Measurements from ENCODE around the gene GABRA6. TPM values are rescaled to one million over a fixed set of nuclear protein-coding genes. Genes with fewer than 3 reads are reported as not detected.

The GABRA6 gene
- polyA plus RNA-seq (2011; rRNA removed) = not detected in 2 replicates
- polyA plus RNA-seq (2012; cell fraction: cytosol; rRNA removed) = not detected in 2 replicates
- polyA plus RNA-seq (2012; cell fraction: nucleus; rRNA removed) = not detected in 2 replicates
- polyA plus RNA-seq (2017; fragmentation: RNase III; extraction: RNeasy Plus Mini Kit Qiagen cat#74134 plus additional on column Dnase treatment) = not detected in 3 replicates
- not detected in 2 replicates for polyA minus RNA-seq (2011; rRNA and poly(A)+ RNA removed)

DNA sequence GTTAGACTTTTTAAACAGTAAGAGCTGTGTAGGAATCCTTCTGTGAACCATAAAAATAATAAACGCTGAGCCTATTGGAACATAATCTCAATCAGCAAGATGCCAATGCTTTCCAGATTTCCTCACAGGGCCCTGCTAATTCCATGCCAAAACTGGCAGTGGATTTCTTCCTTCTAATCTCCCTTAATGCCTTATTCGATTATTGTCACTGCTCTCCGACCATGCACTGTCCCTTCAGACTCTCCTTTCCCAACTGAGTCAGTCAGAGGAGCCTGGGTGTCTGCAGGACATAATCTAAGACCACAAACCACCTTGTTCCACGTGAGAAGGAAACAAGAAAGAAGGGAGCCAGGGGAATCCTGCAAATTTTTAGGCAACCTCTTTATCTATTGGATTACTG lies at the start of gene GABRA6:
Gene GABRA6 (plus strand): TSS at position 261 of the 400 bp plus-strand sequence. CDS start 269 bp downstream, outside the sequence.
- Histone ChIP-seq H3K4me3 (no peak within 1 kb of the TSS), H3K9me3 (no peaks in the 10 kb centered on the region), H3K27ac (no peak within 1 kb of the TSS), H3K4me2 (no peak within 1 kb of the TSS), H3K4me1 (no peaks in the 10 kb centered on the region)
- TF ChIP-seq MAFK (IDR thresholded peaks at IDR 0.05; ENCODE audit: partially characterized antibody) (no peak), HOXA7 (CRISPR knock-in tag; IDR thresholded peaks at IDR 0.05) (no peak), EHMT2 (IDR thresholded peaks at IDR 0.05; ENCODE audit: low read depth) (no peak), KDM5A (IDR thresholded peaks at IDR 0.05) (no peak), TFCP2L1 (CRISPR knock-in tag; IDR thresholded peaks at IDR 0.05) (no peak), EP300 (IDR thresholded peaks at IDR 0.05) (no peak), RARB (CRISPR knock-in tag; IDR thresholded peaks at IDR 0.05) (no peak), CBX2 (IDR thresholded peaks at IDR 0.05; ENCODE audit: borderline replicate concordance, low read depth) (no peak), NPAS2 (CRISPR knock-in tag; IDR thresholded peaks at IDR 0.05; ENCODE audit: borderline replicate concordance) (no peak), HEYL (CRISPR knock-in tag; IDR thresholded peaks at IDR 0.05) (no peak), JUNB (IDR thresholded peaks at IDR 0.05) (no peak), MYC (IDR thresholded peaks at IDR 0.05; ENCODE audit: borderline replicate concordance, low read length) (no peak), GATA3 (IDR thresholded peaks at IDR 0.05; ENCODE audit: borderline replicate concordance) (no peak), PHF8 (IDR thresholded peaks at IDR 0.05; ENCODE audit: borderline replicate concordance, low read depth) (no peak), SREBF2 (IDR thresholded peaks at IDR 0.05) (no peak)
- TF ChIP-seq, protein P1, sequence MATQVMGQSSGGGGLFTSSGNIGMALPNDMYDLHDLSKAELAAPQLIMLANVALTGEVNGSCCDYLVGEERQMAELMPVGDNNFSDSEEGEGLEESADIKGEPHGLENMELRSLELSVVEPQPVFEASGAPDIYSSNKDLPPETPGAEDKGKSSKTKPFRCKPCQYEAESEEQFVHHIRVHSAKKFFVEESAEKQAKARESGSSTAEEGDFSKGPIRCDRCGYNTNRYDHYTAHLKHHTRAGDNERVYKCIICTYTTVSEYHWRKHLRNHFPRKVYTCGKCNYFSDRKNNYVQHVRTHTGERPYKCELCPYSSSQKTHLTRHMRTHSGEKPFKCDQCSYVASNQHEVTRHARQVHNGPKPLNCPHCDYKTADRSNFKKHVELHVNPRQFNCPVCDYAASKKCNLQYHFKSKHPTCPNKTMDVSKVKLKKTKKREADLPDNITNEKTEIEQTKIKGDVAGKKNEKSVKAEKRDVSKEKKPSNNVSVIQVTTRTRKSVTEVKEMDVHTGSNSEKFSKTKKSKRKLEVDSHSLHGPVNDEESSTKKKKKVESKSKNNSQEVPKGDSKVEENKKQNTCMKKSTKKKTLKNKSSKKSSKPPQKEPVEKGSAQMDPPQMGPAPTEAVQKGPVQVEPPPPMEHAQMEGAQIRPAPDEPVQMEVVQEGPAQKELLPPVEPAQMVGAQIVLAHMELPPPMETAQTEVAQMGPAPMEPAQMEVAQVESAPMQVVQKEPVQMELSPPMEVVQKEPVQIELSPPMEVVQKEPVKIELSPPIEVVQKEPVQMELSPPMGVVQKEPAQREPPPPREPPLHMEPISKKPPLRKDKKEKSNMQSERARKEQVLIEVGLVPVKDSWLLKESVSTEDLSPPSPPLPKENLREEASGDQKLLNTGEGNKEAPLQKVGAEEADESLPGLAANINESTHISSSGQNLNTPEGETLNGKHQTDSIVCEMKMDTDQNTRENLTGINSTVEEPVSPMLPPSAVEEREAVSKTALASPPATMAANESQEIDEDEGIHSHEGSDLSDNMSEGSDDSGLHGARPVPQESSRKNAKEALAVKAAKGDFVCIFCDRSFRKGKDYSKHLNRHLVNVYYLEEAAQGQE (IDR thresholded peaks at IDR 0.05) = no peak
- TF ChIP-seq, protein P2, sequence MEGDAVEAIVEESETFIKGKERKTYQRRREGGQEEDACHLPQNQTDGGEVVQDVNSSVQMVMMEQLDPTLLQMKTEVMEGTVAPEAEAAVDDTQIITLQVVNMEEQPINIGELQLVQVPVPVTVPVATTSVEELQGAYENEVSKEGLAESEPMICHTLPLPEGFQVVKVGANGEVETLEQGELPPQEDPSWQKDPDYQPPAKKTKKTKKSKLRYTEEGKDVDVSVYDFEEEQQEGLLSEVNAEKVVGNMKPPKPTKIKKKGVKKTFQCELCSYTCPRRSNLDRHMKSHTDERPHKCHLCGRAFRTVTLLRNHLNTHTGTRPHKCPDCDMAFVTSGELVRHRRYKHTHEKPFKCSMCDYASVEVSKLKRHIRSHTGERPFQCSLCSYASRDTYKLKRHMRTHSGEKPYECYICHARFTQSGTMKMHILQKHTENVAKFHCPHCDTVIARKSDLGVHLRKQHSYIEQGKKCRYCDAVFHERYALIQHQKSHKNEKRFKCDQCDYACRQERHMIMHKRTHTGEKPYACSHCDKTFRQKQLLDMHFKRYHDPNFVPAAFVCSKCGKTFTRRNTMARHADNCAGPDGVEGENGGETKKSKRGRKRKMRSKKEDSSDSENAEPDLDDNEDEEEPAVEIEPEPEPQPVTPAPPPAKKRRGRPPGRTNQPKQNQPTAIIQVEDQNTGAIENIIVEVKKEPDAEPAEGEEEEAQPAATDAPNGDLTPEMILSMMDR (IDR thresholded peaks at IDR 0.05) = no peak
- TF ChIP-seq, protein P3, sequence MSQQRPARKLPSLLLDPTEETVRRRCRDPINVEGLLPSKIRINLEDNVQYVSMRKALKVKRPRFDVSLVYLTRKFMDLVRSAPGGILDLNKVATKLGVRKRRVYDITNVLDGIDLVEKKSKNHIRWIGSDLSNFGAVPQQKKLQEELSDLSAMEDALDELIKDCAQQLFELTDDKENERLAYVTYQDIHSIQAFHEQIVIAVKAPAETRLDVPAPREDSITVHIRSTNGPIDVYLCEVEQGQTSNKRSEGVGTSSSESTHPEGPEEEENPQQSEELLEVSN (IDR thresholded peaks at IDR 0.05; ENCODE audit: borderline replicate concordance, low read depth) = no peak
- ChIA-PET POLR2A (no interaction called here), CTCF (no interaction called here)
- DNase-seq (ENCODE audit: low read depth in 1 of 2, low spot score in 1 of 2) (no peak), FAIRE-seq (no peak), ATAC-seq (no peak)
- WGBS (ENCODE audit: missing lambda C conversion rate) = 10% methylated on average over 4 of the region's 4 CpGs

DNA sequence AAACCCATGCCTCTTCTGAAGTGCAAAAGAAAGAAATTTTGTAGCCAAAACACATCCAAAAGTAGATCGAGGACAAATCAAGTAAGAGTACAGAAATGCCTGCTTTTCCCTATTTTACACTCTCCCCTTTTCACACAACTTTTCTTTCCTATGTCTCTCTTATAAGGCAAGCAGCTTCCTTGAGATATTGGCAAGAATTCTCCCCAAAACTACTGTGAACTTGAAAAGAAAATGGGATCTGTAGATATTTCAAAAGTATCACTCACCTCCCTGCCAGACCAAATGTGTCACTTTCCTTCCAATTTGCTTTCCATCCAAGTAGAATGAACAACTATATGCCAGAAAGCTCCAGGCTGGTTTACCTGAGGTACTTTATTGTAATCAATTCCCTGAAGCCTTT lies 47.9 kb upstream of the GABRA6 start:
- POLR2A ChIA-PET = no interaction called here
- no peak for FAIRE-seq

More for the DNA sequence above, 47.9 kb upstream of the GABRA6 start:
- H3K9me3 ChIP-seq = no peaks in the 10 kb centered on the region
- no peak for DNase-seq (ENCODE audit: low read depth in 1 of 2, low spot score in 1 of 2)
- 0% methylated on average over 1 of the region's 1 CpG for WGBS (ENCODE audit: missing lambda C conversion rate)
- no peak overlapping the region for H3K4me3 ChIP-seq
- H3K4me1 ChIP-seq = no peaks in the 10 kb centered on the region
- ATAC-seq = no peak
- CTCF ChIA-PET = no interaction called here
- H3K4me2 ChIP-seq = no peak overlapping the region
- TF ChIP-seq, protein P3 (IDR thresholded peaks at IDR 0.05; ENCODE audit: borderline replicate concordance, low read depth) = no peak
- TF ChIP-seq CBX8 (IDR thresholded peaks at IDR 0.05) (no peak), EP300 (IDR thresholded peaks at IDR 0.05) (no peak), EHMT2 (IDR thresholded peaks at IDR 0.05; ENCODE audit: low read depth) (no peak), ZSCAN20 (CRISPR knock-in tag; IDR thresholded peaks at IDR 0.05) (no peak), FOSB (CRISPR knock-in tag; IDR thresholded peaks at IDR 0.05) (no peak), CHD2 (IDR thresholded peaks at IDR 0.05; ENCODE audit: low read length, partially characterized antibody) (no peak), RFX5 (IDR thresholded peaks at IDR 0.05) (no peak), BHLHE40 (IDR thresholded peaks at IDR 0.05; ENCODE audit: low read depth, low read length) (no peak), RAD21 (conservative IDR thresholded peaks at IDR 0.05 in 1 of 2, IDR thresholded peaks at IDR 0.05 in 1 of 2) (no peak), JUNB (IDR thresholded peaks at IDR 0.05) (no peak)
- TF ChIP-seq, protein P4, sequence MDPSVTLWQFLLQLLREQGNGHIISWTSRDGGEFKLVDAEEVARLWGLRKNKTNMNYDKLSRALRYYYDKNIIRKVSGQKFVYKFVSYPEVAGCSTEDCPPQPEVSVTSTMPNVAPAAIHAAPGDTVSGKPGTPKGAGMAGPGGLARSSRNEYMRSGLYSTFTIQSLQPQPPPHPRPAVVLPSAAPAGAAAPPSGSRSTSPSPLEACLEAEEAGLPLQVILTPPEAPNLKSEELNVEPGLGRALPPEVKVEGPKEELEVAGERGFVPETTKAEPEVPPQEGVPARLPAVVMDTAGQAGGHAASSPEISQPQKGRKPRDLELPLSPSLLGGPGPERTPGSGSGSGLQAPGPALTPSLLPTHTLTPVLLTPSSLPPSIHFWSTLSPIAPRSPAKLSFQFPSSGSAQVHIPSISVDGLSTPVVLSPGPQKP (IDR thresholded peaks at IDR 0.05; ENCODE audit: low read depth, low read length) = no peak
- TF ChIP-seq, protein P5, sequence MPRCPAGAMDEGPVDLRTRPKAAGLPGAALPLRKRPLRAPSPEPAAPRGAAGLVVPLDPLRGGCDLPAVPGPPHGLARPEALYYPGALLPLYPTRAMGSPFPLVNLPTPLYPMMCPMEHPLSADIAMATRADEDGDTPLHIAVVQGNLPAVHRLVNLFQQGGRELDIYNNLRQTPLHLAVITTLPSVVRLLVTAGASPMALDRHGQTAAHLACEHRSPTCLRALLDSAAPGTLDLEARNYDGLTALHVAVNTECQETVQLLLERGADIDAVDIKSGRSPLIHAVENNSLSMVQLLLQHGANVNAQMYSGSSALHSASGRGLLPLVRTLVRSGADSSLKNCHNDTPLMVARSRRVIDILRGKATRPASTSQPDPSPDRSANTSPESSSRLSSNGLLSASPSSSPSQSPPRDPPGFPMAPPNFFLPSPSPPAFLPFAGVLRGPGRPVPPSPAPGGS (IDR thresholded peaks at IDR 0.05) = no peak
- TF ChIP-seq, protein P6, sequence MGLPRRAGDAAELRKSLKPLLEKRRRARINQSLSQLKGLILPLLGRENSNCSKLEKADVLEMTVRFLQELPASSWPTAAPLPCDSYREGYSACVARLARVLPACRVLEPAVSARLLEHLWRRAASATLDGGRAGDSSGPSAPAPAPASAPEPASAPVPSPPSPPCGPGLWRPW (IDR thresholded peaks at IDR 0.05) = no peak
- H3K27ac ChIP-seq = no peak overlapping the region
